GM12873 (cell line): ENCODE results near the gene TNNI3K.

Source experiments
- CTCF ChIP-seq: IDR thresholded peaks from 2 replicates; pipeline ENCODE4 v1.5.1; 2012; ENCODE audit warnings: low read depth, mild to moderate bottlenecking, moderate library complexity, low read length, control low read depth; ENCODE audit not compliant: insufficient read depth; ENCODE audit errors: missing control alignments

TNNI3K gene

GRCh38 chr1:74471470-74471869 lies 236.3 kb downstream of the TNNI3K start:
- no peak for TF ChIP-seq CTCF

GRCh38 chr1:74474585-74474984 lies 239.4 kb downstream of the TNNI3K start:
- TF ChIP-seq CTCF: no peak

- no peak for TF ChIP-seq CTCF
These were observed 243.8 kb downstream of the TNNI3K start for GRCh38 chr1:74478979-74479378.

GRCh38 chr1:74480068-74480467 lies 244.9 kb downstream of the TNNI3K start:
- TF ChIP-seq CTCF: no peak

GRCh38 chr1:74481607-74482006 lies 246.4 kb downstream of the TNNI3K start:
- no peak for TF ChIP-seq CTCF

GRCh38 chr1:74485622-74486021 lies 250.4 kb downstream of the TNNI3K start:
- TF ChIP-seq CTCF: no peak

GRCh38 chr1:74486036-74486435 lies 250.8 kb downstream of the TNNI3K start:
- no peak for TF ChIP-seq CTCF
